ENCODE results near the gene CADPS2. TPM values are rescaled to one million over a fixed set of nuclear protein-coding genes. Genes with fewer than 3 reads are reported as not detected.
"Not testable (repeated sequence)": the region's sequence is repeated elsewhere in the genome, so short reads cannot be mapped to it uniquely, and the experiment has no call there.

CADPS2 gene
- polyA plus RNA-seq, 4 donors, result 38.1 to 59.8 (median 52.9) TPM

- DNase-seq (ENCODE audit: low read depth in 4 of 4, low spot score in 3 of 4), result no peak
These were observed 167.2 kb downstream of the CADPS2 start for GRCh38 chr7:122719010-122719578.

DNA sequence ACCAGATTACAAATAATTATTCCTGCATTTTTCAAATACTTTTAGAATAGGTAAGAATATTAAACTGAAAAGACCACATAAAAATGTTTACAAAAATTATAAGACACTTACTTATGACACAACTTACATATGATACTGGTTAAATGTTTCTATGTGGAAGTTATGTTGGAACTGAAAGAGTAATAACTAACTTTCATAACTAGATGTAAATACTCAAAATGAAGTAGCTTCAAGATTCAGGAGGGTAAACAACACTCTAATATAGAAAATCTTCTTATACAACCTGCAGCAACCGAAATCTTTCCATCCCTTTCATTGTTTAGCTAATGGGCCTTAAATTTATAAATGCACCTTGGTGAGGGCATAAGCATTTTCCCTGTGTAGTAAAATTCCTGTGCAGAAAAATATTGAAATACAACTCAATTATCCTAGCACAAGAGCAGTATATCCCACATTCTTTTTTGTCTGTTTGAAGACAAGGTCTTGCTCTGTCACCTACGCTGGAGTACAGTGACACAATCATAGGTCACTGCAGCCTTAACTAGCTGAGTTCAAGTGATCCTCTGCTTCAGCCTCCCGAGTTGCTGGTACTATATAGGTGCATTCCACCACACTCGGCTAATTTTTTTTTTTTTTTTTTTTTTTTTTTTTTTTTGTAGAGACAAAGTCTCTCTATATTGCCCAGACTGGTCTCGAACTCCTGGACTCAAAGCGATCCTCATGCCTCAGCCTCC lies 168.7 kb downstream of the CADPS2 start:
- no peak for DNase-seq (ENCODE audit: low read depth in 4 of 4, low spot score in 3 of 4)

DNA sequence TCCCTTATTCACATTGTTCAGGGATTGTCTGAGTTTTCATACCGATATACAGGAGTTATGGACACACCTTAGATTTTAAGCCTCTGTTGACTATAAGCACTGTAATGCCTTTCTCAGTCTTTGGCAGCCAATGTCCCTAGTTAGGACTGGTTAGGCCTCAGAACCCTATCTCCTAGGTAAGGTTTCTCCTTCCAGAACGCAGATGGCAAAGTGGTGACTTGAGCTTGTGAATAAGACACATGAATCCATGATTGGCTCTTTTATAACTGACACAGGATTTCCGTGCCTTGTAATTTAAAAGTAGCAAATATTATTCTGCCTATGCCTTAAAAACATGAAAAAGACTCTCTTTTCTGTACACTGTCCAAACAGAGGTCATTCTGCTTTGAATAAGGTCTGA lies 171.1 kb downstream of the CADPS2 start:
- DNase-seq (ENCODE audit: low read depth in 4 of 4, low spot score in 3 of 4), result no peak

DNA sequence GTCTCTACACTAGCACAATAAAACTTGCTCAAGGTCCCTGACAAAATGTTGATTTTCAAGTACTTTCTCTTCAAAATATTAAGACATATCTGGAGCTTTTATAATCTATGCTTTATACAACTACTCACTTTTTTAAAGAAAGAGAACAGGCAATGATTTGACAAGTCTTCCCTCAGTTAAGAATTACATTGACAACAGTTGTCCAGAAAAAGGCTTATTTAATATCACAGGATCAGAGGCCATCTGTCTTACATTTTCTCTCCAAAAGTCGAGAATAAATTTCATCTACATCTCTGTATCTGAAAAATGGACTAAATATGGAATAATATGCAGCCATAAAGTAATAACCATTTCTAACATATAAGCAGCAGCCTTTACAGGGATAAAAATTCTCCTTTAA lies 175.3 kb downstream of the CADPS2 start:
- no peak for DNase-seq (ENCODE audit: low read depth in 4 of 4, low spot score in 3 of 4)

DNA sequence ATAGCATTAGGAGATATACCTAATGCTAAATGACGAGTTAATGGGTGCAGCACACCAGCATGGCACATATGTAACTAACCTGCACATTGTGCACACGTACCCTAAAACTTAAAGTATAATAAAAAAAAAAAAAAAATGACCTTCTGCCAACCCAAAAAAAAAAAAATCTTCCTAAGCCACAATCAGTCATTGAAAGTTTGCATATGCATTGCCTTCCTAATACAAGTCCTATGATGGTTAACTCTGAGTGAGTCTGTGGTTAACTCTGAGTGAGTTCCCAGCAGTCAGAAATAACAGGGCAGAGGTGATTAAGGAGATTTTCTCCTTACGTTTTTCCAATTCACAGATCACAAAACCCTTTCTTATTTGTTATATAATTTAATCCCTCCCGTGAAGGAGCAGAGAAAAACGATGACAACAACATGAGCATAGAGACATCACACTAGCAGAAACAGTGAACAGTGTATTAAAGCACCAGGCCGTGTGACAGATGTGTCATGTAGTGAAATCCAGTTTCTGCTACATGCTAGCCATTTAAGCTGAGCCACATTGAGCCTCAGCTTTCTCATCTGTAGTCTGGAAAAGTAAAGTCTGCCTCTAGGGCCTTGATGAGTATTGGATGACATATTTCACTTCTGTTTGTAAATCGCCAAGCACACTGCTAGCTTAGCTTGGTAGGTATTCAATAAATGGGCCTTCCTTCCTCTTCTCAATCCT lies 176.2 kb downstream of the CADPS2 start:
- no peak for DNase-seq (ENCODE audit: low read depth in 4 of 4, low spot score in 3 of 4)

DNA sequence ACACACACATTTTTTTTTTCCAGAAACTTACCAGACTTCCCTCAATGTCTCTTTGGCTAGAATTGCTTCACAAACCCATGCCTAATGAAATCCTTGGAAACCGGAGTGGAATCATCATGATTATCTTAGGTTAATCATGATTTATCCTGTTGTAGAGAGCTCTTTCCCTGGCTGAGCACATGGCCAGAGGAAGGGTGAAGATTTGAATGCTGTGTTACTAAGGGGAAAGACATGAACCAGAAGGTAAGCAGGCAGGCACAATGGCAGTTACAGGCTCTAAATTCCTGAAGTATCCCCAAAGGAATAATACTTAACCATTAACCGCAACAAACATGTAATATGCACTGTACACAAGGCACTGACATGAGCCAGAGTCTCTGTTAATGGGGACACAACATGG lies 179.4 kb downstream of the CADPS2 start:
- no peak for DNase-seq (ENCODE audit: low read depth in 4 of 4, low spot score in 3 of 4)

- no peak for DNase-seq (ENCODE audit: low read depth in 4 of 4, low spot score in 3 of 4)
These were observed 183.3 kb downstream of the CADPS2 start, which contains the start of gene RNF148 for GRCh38 chr7:122702872-122703510. RNF148 (minus strand) TSS chr7:122702922; CDS start chr7:122702750, 172 bp downstream.

DNA sequence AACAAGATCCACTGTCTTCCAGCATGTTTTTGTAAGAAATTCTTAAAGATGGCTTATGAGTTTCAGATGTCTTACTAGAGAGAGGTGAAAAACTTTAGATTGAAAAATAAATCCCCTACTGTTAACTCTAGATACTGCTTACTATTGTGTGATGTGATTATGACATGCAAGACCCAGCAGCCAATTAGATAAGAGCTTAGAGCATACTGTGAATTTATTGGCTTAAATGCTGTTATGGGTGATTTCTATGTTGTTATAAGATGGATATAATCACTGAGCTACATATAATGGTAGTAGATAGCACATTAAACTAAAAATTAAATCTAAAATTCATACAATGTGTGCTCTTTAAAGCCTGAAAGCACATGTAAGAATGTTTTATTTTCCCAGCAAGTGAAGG lies 187.2 kb downstream of the CADPS2 start, which contains the start of gene RNF133:
TSS of gene RNF133 (minus strand) at position 101 of the 400 bp plus-strand sequence. CDS start 199 bp downstream, outside the sequence.
- no peak for DNase-seq (ENCODE audit: low read depth in 4 of 4, low spot score in 3 of 4)

- DNase-seq (ENCODE audit: low read depth in 4 of 4, low spot score in 3 of 4), result no peak
These were observed 190.4 kb downstream of the CADPS2 start for GRCh38 chr7:122695816-122696215.

DNA sequence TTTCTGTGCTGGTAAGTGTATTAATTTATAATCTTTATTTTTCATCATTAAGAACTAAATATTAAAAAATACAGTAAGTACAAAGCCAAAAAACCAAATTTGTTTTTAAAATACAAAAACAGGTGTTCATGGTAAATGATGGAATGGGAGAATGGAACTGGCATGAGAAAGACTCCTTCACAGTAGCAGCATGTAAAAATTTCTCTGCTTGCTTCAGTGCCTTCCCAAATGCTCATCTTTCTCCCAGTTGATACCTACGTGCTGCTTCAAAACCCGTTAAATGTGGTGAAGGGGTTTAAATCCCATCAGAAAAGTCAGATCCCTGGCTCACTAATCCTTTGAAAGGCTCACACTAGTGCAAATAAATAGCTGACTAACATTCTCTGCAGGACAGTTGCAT lies 191.6 kb downstream of the CADPS2 start:
- DNase-seq (ENCODE audit: low read depth in 4 of 4, low spot score in 3 of 4), result no peak

DNA sequence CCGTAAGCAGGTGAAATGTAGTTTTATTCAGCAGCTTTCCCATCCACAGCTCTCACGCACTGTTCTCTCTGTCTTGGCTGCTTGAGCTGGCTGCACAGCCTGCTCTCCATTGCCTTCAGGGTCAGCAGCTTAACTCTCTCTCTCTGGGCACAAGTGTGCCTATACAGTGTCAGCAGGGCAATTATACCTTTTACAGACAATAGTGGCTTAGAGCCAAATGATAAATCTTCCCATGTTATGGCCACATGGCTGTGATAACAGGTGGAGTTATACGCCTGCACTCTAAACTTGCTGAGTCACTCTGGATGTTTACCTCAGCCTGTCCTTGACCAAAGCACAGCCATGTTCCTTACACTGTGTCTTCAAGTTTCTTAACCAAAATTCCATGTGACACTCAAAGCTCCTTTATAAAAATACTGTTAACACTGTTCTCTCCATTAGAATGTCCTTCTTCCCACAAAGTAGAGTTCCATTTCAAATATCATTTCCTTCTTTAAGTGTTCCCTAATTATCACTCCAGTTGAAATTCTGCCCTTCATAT lies 193.4 kb downstream of the CADPS2 start:
- no peak for DNase-seq (ENCODE audit: low read depth in 4 of 4, low spot score in 3 of 4)

DNA sequence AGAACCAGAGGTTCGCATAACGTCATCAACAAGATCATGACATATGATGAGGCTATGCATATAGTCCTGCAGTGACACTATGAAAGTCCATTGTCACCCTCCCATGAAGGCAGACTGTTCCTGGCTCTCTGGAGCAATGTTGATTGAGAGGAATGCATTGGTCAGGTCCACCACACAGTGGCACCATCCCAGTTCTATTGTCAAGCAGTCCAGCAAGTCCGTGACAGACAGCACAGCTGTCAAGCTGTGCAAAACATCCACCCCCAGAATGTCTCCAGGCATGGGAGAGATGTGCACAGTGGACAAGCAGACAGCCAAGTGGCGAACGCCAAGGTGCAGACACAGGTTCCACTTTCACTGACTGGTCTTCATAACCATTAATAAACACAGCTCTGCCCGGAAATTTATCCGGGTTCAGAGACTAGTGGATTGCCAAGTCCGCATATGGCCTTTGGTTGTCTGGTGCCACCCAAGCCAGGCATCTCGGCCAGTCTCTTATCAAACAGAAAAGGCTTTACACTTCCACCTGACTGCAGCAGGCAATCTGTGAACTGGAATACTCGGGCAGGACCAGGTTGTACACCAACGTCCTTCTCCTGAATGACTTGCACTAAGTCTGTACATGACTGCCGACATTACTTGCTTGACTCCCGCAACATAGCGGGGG lies 194.6 kb downstream of the CADPS2 start:
- DNase-seq (ENCODE audit: low read depth in 4 of 4, low spot score in 3 of 4), result no peak

DNA sequence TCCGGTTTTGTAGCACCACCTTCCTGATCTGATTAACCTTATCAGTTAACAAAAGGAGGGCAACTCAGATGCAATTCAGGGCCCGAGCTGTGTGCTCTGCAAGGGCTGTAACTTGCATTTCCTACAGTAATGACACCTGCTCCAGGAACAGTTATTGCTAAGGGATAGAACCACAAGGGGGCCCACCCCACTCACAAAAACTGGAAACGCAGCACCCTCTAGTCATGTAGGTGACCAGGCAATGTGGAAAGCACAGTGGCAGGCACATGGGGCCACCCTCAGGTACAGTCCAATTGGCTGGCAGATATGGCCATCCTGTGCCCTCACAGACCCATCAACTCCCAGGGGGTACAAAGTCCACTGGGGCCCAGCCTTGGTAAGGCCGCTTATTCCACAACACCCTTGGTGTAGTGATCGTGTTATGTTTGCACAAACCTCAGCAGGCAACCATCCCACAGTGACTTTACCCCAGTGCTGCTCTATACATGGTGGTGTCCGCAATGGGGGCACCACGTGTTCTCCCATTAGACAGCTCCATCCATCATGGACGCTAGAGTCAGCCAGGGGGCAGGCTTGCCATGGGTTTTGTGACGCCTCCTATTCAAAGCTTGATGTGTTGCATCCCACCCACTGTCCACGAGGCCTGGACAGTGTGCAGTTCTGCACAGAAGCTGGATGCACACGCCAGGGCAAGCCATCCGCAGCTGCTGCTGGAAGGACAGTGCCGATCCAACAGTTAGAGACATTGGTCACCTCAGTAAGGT lies 196.7 kb downstream of the CADPS2 start:
- DNase-seq (ENCODE audit: low read depth in 4 of 4, low spot score in 3 of 4), result no peak

DNA sequence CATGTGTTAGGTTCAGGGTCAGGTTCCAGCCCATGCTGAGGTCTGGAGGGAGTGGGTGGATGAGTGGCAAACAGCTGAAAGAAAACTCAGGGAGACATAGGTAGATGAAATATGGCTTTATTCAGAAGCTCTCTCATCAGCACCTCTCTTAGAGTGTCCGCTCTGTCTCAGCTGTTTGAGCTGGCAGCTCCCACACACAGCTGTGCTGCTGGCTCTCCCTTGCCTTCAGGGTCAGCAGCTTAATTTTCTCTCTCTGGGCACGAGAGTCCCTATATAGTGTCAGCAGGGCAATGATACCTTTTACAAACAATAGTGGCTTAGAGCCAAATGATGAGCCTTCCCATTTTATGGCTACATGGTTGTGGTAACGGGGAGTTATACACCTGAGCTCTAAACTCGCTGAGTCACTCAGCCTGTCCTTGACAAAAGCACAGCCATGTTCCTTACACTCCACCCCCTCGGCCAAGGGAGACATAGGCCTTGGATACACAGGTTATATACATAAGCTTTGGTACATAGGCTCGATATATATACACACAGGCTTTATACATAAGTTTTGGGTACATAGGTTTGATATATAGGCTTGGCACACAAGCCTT lies 197.8 kb downstream of the CADPS2 start:
- peak in 1 of 4 donors; percentile 45 for DNase-seq (ENCODE audit: low read depth in 4 of 4, low spot score in 3 of 4)

DNA sequence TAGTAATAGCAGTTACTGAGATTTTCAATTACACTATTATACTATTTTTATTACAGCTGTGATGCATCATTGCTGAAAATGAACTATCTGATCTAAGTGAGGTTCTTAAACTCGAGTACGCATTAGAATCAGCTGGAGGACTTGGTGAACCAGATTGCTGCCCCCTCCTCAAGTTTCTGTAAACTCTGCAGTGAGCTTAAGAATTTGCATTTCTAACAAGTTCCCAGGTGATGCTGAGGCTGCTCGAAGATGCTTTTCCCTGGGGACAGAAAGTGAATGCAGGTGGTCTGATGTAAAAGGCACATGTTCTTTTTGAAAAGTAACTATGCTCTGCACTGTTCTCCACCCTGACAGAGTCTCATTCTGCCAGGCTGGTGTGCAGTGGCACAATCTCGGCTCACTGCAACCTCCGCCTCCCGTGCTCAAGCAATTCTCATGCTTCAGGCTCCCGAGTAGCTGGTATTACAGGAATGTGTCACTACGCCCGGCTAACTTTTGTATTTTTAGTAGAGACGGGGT lies 199.8 kb downstream of the CADPS2 start:
- no peak for DNase-seq (ENCODE audit: low read depth in 4 of 4, low spot score in 3 of 4)

- DNase-seq (ENCODE audit: low read depth in 4 of 4, low spot score in 3 of 4), result no peak
These were observed 201.8 kb downstream of the CADPS2 start for GRCh38 chr7:122684504-122684903.

- DNase-seq (ENCODE audit: low read depth in 4 of 4, low spot score in 3 of 4), result no peak
These were observed 203.3 kb downstream of the CADPS2 start for GRCh38 chr7:122682815-122683550.

- DNase-seq (ENCODE audit: low read depth in 4 of 4, low spot score in 3 of 4), result not testable (repeated sequence)
These were observed 205.1 kb downstream of the CADPS2 start for GRCh38 chr7:122681186-122681585.
